ENCODE measurements around the gene KCNJ6. TPM values are rescaled to one million over a fixed set of nuclear protein-coding genes. Genes with fewer than 3 reads are reported as not detected.

KCNJ6 gene
- total and polyA plus RNA-seq, 2 of the 8 experiments (the other 6 are each of a cell fraction or from before 2014, with no cell fraction given) = 0.51 to 1.2 TPM

- TF ChIP-seq FOSL1 (IDR thresholded peaks at IDR 0.05; ENCODE audit: insufficient read depth, low read depth, low read length) (no peak), JUN (IDR thresholded peaks at IDR 0.05; ENCODE audit: low read depth, low read length) (no peak), E2F6 (IDR thresholded peaks at IDR 0.05) (no peak), SRF (IDR thresholded peaks at IDR 0.05; ENCODE audit: low read depth, low read length) (no peak), NANOG (IDR thresholded peaks at IDR 0.05; ENCODE audit: insufficient read depth, low read depth, low read length, poor library complexity, severe bottlenecking) (no peak), EGR1 (IDR thresholded peaks at IDR 0.05; ENCODE audit: borderline replicate concordance, low read depth, low read length) (no peak), MAX (IDR thresholded peaks at IDR 0.05) (no peak)
- Histone ChIP-seq H2AK5ac (ENCODE audit: low read depth, low read length) (no peak overlapping the region), H3K9ac (replicated peaks in 1 of 4; ENCODE audit: extremely low read depth in 1 of 4, low read depth in 3 of 4, low read length in 3 of 4) (no peak overlapping the region), H4K91ac (replicated peaks; ENCODE audit: insufficient read length, low read length) (no peak overlapping the region), H2BK12ac (ENCODE audit: low read depth, low read length) (no peak overlapping the region), H3K27ac (ENCODE audit: low read depth, low read length) (no peak overlapping the region), H4K5ac (ENCODE audit: insufficient read length, low read depth, low read length) (no peak overlapping the region), H2BK120ac (replicated peaks; ENCODE audit: low read depth, low read length) (no peak overlapping the region), H3K23me2 (ENCODE audit: low read depth, low read length) (peaks cover 13% of the 10 kb centered on the region), H3K23ac (ENCODE audit: insufficient read length) (no peak overlapping the region), H3K4me3 (ENCODE audit: extremely low read depth in 1 of 4, insufficient read depth in 2 of 4, low read depth in 3 of 4, low read length in 4 of 4) (no peak overlapping the region), H3K56ac (replicated peaks; ENCODE audit: insufficient read length, low read depth, low read length) (no peak overlapping the region), H2BK20ac (ENCODE audit: low read length) (no peak overlapping the region), H3K79me1 (ENCODE audit: low read depth, low read length) (no peaks in the 10 kb centered on the region), H3K4me1 (replicated peaks in 1 of 4; ENCODE audit: control insufficient read depth in 3 of 4, insufficient read depth in 4 of 4, low read length in 3 of 4) (peaks cover 3 to 16% (median 8%) of the 10 kb centered on the region in 4 experiments; a peak in 6 of 7 replicates), H4K20me1 (replicated peaks in 1 of 2; ENCODE audit: control insufficient read depth in 1 of 2, insufficient read depth in 2 of 2, low read length in 2 of 2) (peaks cover 0 to 3% of the 10 kb centered on the region in 2 experiments), H4K8ac (ENCODE audit: extremely low read depth, insufficient read depth, low read length) (no peak overlapping the region), H3K9me3 (ENCODE audit: insufficient read depth in 2 of 2, low read depth in 1 of 2, low read length in 1 of 2) (no peaks in the 10 kb centered on the region), H3K79me2 (ENCODE audit: control insufficient read depth in 1 of 2, insufficient read depth in 2 of 2, low read length in 2 of 2) (no peaks in the 10 kb centered on the region), H2AFZ (ENCODE audit: low read length) (no peak overlapping the region), H2BK15ac (ENCODE audit: low read length) (no peak overlapping the region), H3K14ac (ENCODE audit: insufficient read length) (no peak overlapping the region), H2BK5ac (ENCODE audit: low read depth, low read length) (no peak overlapping the region), H3K4me2 (ENCODE audit: insufficient read depth in 1 of 2, low read depth in 2 of 2, low read length in 2 of 2) (no peak overlapping the region), H3K18ac (ENCODE audit: extremely low read depth, low read length) (no peak overlapping the region), H3K36me3 (ENCODE audit: control insufficient read depth in 2 of 4, insufficient read depth in 4 of 4, low read length in 3 of 4) (no peaks in the 10 kb centered on the region), H3K4ac (replicated peaks; ENCODE audit: insufficient read length, low read depth, low read length) (no peak overlapping the region), H3K27me3 (replicated peaks in 1 of 4; ENCODE audit: control insufficient read depth in 3 of 4, extremely low read depth in 1 of 4, insufficient read depth in 3 of 4, low read length in 3 of 4) (peaks cover 9 to 17% (median 16%) of the 10 kb centered on the region in 4 experiments)
- DNase-seq (ENCODE audit: low read depth in 1 of 2, low spot score in 2 of 2) = no peak
- ChIA-PET POLR2A (ENCODE audit: partially characterized antibody) (no interaction called here), CTCF (ENCODE audit: partially characterized antibody) (interaction anchor here (0.9 to 6.5 kb wide), 10 partner anchors 8 to 300 kb away, joined by 3 to 54 read pairs (median 6); no protein-coding TSS in a partner anchor)
- no peak for FAIRE-seq
- 91% methylated on average over 4 of the region's 4 CpGs; no CpG with 5 or more reads in 1 of the 2 experiments for WGBS, 2 experiments (ENCODE audit: extremely low coverage in 1 of 2, insufficient coverage in 1 of 2, insufficient read length in 1 of 2, insufficient replicate concordance in 2 of 2, low coverage in 1 of 2, low lambda C conversion rate in 2 of 2, missing lambda C conversion rate in 1 of 2)
Measured at GRCh38 chr21:37917612-37918011, 1.4 kb upstream of the KCNJ6 start.
